SK-N-MC (cell line): ENCODE measurements around the gene UBE4B.
"Not testable (repeated sequence)": the region's sequence is repeated elsewhere in the genome, so short reads cannot be mapped to it uniquely, and the experiment has no call there.

Experiments
- DNase-seq: peaks from one replicate; pipeline ENCODE4 v3.0.0-alpha.2; 2011; ENCODE audit warnings: low read depth, low spot score
- H3K27ac ChIP-seq: fragments of 200-600 bp; sonication (generic); 2 replicates; pipeline ENCODE4 v1.5.1; 2016; ENCODE audit warnings: mixed run types
- H3K36me3 ChIP-seq: fragments of 200-600 bp; sonication (generic); 2 replicates; pipeline ENCODE4 v1.6.1; 2017; ENCODE audit warnings: antibody characterized with exemption, low read length, mixed read lengths; ENCODE audit not compliant: insufficient read depth
- H3K4me3 ChIP-seq: fragments of 200-600 bp; sonication (generic); 2 replicates; pipeline ENCODE4 v1.5.1; 2016
- H3K9ac ChIP-seq: fragments of 200-600 bp; sonication (generic); 2 replicates; pipeline ENCODE4 v1.8.0; 2017; ENCODE audit warnings: mixed run types, mixed read lengths; ENCODE audit not compliant: insufficient read length
- H3K9me3 ChIP-seq: fragments of 200-600 bp; sonication (generic); 2 replicates; pipeline ENCODE4 v1.6.1; 2017; ENCODE audit warnings: low read depth, mild to moderate bottlenecking, antibody characterized with exemption, low read length, moderate library complexity, mixed read lengths
- EZH2 ChIP-seq: fragments of 200-600 bp; sonication (generic); IDR thresholded peaks from one replicate; pipeline ENCODE4 v1.6.1; 2017; ENCODE audit warnings: antibody characterized with exemption
- FOXP2 ChIP-seq: optimal IDR thresholded peaks from 2 replicates; pipeline ENCODE3; 2011; ENCODE audit warnings: mild to moderate bottlenecking, moderate library complexity; ENCODE audit not compliant: insufficient read depth; ENCODE audit errors: extremely low read length, control extremely low read depth
- POLR2AphosphoS5 ChIP-seq: IDR thresholded peaks from 2 replicates; pipeline ENCODE4 v1.6.1; 2012; ENCODE audit warnings: mild to moderate bottlenecking, low read depth, low read length, borderline replicate concordance

UBE4B gene

DNA sequence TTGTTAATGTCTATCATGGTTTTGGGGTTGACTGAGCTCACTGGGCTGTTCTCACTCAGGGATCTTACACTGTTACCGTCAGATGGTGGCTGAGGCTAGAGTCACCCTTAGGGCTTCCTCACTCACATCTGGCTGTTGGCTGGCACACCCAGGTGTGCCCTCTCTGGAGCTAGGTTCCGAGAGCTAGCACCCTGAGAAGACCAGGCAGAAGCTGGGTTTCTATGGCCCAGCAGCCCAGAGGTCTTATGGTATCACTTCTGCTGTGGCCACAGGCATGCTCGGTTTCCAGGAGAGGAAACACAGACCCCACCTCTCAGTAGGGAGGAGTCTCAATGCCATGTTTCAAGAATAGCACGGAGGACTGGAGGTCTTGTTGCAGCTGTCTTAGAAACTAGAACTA is 156.9 kb downstream of the UBE4B start:
- Histone ChIP-seq H3K36me3 (no peaks in the 10 kb centered on the region), H3K4me3 (no peak overlapping the region), H3K27ac (no peak overlapping the region), H3K9ac (no peak overlapping the region), H3K9me3 (no peaks in the 10 kb centered on the region)
- no peak for DNase-seq
- no peak for TF ChIP-seq EZH2
- no peak for TF ChIP-seq FOXP2
- TF ChIP-seq POLR2AphosphoS5 = no peak

DNA sequence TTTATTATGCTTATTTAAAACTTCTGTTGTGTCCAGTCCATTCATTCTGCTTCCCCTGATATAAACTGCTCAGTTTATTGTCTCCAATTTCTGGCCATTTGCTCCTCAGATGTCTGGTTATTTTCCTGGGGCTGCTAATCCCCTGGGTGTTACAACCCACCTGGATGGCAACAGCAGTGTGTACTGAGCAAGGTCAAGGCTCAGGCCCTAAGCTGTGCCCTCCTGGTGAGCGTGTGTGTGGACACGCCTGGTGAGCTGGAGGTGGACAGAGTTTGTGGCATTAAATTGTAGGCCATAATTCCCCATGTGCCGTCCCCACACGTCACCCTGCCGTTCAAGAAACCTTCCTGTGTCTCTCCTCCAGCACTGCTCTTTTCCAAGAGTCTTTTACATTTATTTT is 159.5 kb downstream of the UBE4B start:
- TF ChIP-seq FOXP2 (no peak), POLR2AphosphoS5 (no peak), EZH2 (no peak)
- Histone ChIP-seq H3K36me3 (no peaks in the 10 kb centered on the region), H3K4me3 (no peak overlapping the region), H3K9me3 (no peaks in the 10 kb centered on the region), H3K27ac (no peak overlapping the region), H3K9ac (no peak overlapping the region)
- DNase-seq = no peak

DNA sequence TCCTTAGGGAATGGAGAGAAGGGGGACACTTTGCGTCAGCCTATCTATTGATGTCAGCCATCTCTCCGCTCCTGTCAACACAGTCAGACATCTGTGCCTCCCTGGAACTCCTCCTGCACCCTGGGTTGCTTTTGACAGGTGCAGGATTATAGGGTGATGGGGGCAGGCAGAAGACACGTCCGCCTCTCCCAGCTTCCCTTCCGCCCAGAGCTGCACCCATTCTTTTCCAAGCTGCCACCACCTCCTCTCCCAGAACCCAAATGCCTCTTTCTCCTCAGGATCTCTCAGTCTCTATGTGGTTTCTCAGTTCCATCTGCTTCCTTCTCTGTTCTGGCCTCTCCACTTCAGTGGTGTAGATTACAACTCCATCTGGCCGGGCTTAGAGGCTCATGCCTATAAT is 160.5 kb downstream of the UBE4B start:
- H3K9ac ChIP-seq = no peak overlapping the region
- no peak for TF ChIP-seq POLR2AphosphoS5
- no peak for TF ChIP-seq FOXP2
- no peak for TF ChIP-seq EZH2
- H3K36me3 ChIP-seq = no peaks in the 10 kb centered on the region
- no peaks in the 10 kb centered on the region for H3K9me3 ChIP-seq
- H3K27ac ChIP-seq = no peak overlapping the region
- no peak overlapping the region for H3K4me3 ChIP-seq
- DNase-seq = no peak

DNA sequence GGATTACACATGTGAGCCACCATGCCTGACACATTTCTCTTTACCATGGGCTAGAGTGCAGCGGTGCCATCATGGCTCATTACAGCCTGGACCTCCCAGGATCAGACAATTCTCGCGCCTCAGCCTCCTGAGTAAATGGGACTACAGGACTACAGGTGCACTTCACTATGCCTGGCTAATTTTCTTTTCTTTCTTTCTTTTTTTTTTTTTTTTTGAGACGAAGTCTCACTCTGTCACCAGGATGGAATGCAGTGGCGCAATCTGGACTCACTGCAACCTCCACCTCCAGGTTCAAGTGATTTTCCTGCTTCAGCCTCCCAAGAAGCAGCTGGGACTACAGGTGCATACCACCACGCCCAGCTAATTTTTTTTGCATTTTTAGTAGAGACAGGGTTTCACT is 162.8 kb downstream of the UBE4B start:
- Histone ChIP-seq H3K9me3 (no peaks in the 10 kb centered on the region), H3K36me3 (no peaks in the 10 kb centered on the region), H3K27ac (no peak overlapping the region), H3K9ac (no peak overlapping the region), H3K4me3 (no peak overlapping the region)
- DNase-seq = no peak
- TF ChIP-seq FOXP2 (no peak), POLR2AphosphoS5 (no peak), EZH2 (no peak)

DNA sequence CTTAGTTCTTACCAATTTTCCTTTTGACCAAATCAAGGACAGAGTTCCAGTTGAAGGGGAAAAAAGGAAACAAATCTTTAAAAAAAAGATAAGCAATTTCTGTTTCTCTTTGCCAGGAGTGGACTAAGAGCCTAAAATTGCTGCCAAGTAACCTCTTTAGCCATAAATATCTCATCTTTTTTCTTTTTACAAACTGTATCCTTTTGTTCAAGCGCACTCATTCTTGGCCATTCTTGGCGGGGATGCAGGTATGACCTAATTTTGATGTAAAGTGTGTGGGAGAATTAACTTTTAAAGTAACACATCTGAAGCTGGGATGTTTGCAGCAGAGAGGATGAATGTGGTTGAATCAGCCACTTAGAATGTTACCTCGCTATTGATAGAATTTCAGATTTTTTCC is 164.2 kb downstream of the UBE4B start:
- no peak for DNase-seq
- no peaks in the 10 kb centered on the region for H3K9me3 ChIP-seq
- H3K4me3 ChIP-seq = no peak overlapping the region
- no peak overlapping the region for H3K9ac ChIP-seq
- H3K36me3 ChIP-seq = no peaks in the 10 kb centered on the region
- no peak overlapping the region for H3K27ac ChIP-seq
- TF ChIP-seq EZH2 (no peak), POLR2AphosphoS5 (no peak), FOXP2 (no peak)

DNA sequence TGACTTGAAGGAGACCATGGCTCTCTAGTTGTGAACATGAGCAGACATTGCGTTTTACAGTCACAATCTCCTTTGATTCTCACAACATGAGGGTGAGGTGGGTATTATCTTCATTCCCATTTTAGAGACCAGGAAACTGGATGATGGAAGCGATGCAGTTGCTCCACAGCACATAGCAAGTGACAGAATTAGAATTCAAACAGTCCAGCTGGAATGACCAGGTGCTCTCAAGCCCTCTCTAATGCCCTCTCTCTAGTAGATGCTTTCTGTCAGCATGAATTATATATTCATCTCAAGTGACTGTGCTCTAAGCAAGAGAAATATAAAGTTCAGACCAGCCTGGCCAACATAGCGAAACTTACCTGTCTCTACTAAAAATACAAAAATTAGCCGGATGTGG is 167.9 kb downstream of the UBE4B start:
- no peaks in the 10 kb centered on the region for H3K36me3 ChIP-seq
- H3K9me3 ChIP-seq = no peaks in the 10 kb centered on the region
- H3K4me3 ChIP-seq = no peak overlapping the region
- H3K9ac ChIP-seq = no peak overlapping the region
- H3K27ac ChIP-seq = no peak overlapping the region
- TF ChIP-seq FOXP2 = no peak
- TF ChIP-seq POLR2AphosphoS5 = no peak
- TF ChIP-seq EZH2 = no peak
- DNase-seq = no peak

DNA sequence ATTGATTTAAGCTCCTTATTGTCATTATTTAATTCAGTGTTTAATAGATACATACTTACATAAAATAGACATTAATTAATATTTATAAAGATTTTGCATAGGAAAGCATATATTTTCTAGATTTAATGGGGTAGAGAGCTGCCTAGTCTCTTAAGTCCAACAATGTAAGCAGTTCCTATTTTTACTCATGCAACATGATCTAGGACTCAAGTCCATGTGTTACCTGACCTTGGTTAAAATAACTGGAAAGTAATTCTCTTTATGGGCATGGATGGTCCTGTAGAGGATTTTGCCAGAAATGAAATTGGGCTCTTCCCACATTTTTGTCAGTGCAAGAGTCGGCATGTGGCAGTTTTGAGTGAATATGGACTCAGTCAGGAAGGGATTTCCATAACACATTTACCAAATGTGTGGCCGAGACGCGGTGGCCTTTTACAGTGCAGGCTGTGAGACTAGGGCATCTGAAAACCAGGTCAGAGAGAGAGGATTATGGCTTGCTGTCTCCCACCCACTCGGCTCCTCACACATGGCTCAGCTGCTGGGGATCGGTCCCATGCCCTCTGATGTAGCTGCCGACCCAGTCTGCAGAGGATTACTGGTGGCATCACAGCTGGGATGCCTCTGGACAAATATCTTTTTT is 171.4 kb downstream of the UBE4B start:
- H3K9ac ChIP-seq = no peak overlapping the region
- DNase-seq = no peak
- H3K36me3 ChIP-seq = no peaks in the 10 kb centered on the region
- no peak for TF ChIP-seq EZH2
- no peak for TF ChIP-seq FOXP2
- H3K4me3 ChIP-seq = no peak overlapping the region
- H3K9me3 ChIP-seq = no peaks in the 10 kb centered on the region
- H3K27ac ChIP-seq = no peak overlapping the region

DNA sequence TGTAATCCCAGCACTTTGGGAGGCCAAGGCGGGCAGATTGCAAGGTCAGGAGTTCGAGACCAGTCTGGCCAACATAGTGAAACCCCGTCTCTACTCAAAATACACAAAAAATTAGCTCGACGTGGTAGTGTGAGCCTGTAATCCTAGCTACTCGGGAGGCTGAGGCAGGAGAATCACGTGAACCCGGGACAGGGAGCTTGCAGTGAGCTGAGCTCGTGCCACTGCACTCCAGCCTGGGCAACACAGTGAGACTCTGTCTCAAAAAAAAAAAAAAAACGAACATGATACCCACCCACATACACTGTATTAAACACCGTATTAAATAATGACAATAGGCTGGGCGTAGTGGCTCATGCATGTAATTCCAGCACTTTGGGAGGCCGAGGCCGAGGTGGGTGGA is 172.4 kb downstream of the UBE4B start:
- H3K9me3 ChIP-seq, H3K36me3 ChIP-seq, H3K9ac ChIP-seq, H3K4me3 ChIP-seq, DNase-seq, H3K27ac ChIP-seq: not testable (repeated sequence)

DNA sequence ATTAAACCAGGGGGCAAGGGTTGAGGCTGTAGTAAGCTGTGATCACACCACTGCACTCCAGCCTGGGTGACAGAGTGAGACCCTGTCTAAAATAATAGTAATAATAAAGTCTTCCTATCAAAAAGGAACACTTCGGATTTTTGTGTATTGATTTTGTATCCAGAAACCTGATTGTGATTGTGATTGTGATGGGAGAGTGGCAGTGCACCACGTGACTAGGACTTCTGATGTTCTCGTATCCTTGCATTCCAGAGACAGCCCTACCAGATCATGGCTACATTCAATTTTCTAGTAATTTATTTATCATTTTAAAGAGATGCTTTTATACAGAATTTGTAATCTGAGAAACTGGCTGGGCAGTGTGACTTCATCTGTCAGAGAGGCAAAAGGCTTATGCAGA is 175.1 kb downstream of the UBE4B start:
- Histone ChIP-seq H3K36me3 (no peaks in the 10 kb centered on the region), H3K9ac (no peak overlapping the region), H3K27ac (no peak overlapping the region), H3K4me3 (no peak overlapping the region), H3K9me3 (no peaks in the 10 kb centered on the region)
- DNase-seq = no peak
- no peak for TF ChIP-seq EZH2
- no peak for TF ChIP-seq FOXP2
- no peak for TF ChIP-seq POLR2AphosphoS5
